ENCODE results near the gene NUDT22. TPM values are rescaled to one million over a fixed set of nuclear protein-coding genes. Genes with fewer than 3 reads are reported as not detected.

The NUDT22 gene
- total and polyA plus RNA-seq, 2 experiments from 2014 or later, result 33.9 to 67.0 TPM

DNA sequence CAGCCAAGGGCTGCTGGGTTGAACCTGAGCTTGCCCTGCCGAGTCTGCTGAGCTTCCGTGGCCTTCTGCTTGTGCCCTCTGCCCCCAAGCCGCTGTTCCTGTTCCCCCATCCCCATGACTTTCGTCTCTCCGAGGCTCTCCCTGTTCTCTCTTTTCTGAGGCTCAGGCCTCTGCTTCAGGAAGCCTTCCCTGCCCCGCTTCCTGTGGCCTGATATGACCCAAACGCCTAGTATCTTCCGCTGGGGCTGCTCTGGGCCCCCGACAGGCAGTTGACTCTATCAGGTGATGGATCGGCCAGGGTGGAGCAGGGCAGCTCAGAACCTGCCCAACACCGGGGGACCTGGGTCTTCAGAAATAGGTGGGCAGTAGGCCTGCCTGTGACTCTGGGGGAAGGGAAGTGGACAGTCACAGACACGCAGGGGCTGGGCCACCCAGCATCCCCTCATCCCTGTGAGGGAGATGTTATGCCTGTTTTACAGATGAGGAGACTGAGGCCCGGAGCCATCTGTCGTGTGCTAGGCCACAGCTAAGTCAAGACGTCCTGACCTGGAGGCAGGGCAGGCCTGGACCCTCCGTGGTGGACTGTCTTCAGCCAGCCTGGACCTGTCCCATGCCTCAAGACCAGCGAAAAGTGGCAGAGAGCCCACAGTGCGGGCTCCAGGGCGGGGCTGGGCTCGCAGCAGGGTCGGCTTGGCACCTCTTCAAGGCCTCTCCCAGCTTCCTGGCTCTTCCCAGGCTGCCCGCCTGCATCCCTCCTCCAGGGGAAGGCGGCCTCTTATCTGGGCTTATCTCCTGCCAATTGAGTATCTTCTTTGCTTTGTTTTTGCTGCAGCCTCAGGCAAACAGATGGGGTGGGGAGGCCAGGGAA, 42.2 kb downstream of the NUDT22 start:
- H3F3A ChIP-seq (replicated peaks; ENCODE audit: low read depth), result peaks cover 33% of the 10 kb centered on the region
- no peak overlapping the region for H2AFZ ChIP-seq
- H3K27ac Mint-ChIP-seq, result peak overlapping the region; percentile 73; the same call in 1 of the 2 replicates
- H3K4me2 ChIP-seq, result peak overlapping the region; percentile 94
- peaks cover 37% of the 10 kb centered on the region for H3K36me3 Mint-ChIP-seq (ENCODE audit: low read depth)
- H3K9me2 ChIP-seq (ENCODE audit: insufficient read depth), result no peaks in the 10 kb centered on the region
- H3K79me2 ChIP-seq (replicated peaks; ENCODE audit: insufficient read depth), result no peaks in the 10 kb centered on the region
- H3K36me3 ChIP-seq (ENCODE audit: insufficient read depth), result no peaks in the 10 kb centered on the region; the same call in 1 of the 2 replicates
- DNase-seq (ENCODE audit: low spot score) (no peak), ATAC-seq (no peak)
- no peaks in the 10 kb centered on the region for H3K27me3 ChIP-seq (ENCODE audit: insufficient read depth)
- H3K9me3 Mint-ChIP-seq, result peaks cover 3% of the 10 kb centered on the region; the same call in 2 of the 3 replicates
- peaks cover 23% of the 10 kb centered on the region for H3K4me1 Mint-ChIP-seq
- peaks cover 23% of the 10 kb centered on the region for H3K27me3 Mint-ChIP-seq (ENCODE audit: insufficient read depth, low read depth, poor library complexity)
- TF ChIP-seq REST (IDR thresholded peaks at IDR 0.05; ENCODE audit: unreplicated experiment) (no peak), CREB1 (CRISPR knock-in tag; IDR thresholded peaks at IDR 0.05; ENCODE audit: low read depth) (no peak), EZH2phosphoT487 (IDR thresholded peaks at IDR 0.05; ENCODE audit: unreplicated experiment) (no peak), POLR2AphosphoS5 (IDR thresholded peaks at IDR 0.05; ENCODE audit: low read depth) (no peak), JUNB (IDR thresholded peaks at IDR 0.05; ENCODE audit: unreplicated experiment) (no peak), EZH2 (IDR thresholded peaks at IDR 0.05; ENCODE audit: low read depth, unreplicated experiment) (no peak), ZNF331 (CRISPR knock-in tag; IDR thresholded peaks at IDR 0.05; ENCODE audit: low read depth) (no peak), ZNF462 (CRISPR knock-in tag; IDR thresholded peaks at IDR 0.05) (no peak), ZNF114 (CRISPR knock-in tag; IDR thresholded peaks at IDR 0.05) (no peak)
- TF ChIP-seq, protein P1, sequence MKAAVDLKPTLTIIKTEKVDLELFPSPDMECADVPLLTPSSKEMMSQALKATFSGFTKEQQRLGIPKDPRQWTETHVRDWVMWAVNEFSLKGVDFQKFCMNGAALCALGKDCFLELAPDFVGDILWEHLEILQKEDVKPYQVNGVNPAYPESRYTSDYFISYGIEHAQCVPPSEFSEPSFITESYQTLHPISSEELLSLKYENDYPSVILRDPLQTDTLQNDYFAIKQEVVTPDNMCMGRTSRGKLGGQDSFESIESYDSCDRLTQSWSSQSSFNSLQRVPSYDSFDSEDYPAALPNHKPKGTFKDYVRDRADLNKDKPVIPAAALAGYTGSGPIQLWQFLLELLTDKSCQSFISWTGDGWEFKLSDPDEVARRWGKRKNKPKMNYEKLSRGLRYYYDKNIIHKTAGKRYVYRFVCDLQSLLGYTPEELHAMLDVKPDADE (IDR thresholded peaks at IDR 0.05), result no peak
- peak overlapping the region; percentile 94 for H3K4me3 Mint-ChIP-seq
- H3K4me3 ChIP-seq, result peak overlapping the region; percentile 73
- peak overlapping the region; percentile 81 for H3K27ac ChIP-seq (ENCODE audit: low read depth)
- no peaks in the 10 kb centered on the region for H4K20me1 ChIP-seq (replicated peaks; ENCODE audit: insufficient read depth)
- H3K4me1 ChIP-seq (ENCODE audit: insufficient read depth), result peaks cover 11% of the 10 kb centered on the region; the same call in 1 of the 2 replicates

Data from GM23338 (cell line).